ENCODE measurements around the gene HOXB4.

Gene HOXB4

GRCh38 chr17:48577330-48577945 is 712 bp downstream of the HOXB4 start:
- peak overlapping the region; percentile 79 for H3K4me3 ChIP-seq (ENCODE audit: low read depth, low read length)
- no peak for TF ChIP-seq CTCF (IDR thresholded peaks at IDR 0.05; ENCODE audit: low read depth, low read length)

GRCh38 chr17:48576479-48577309 is 1.5 kb downstream of the HOXB4 start:
- H3K4me3 ChIP-seq (ENCODE audit: low read depth, low read length): peak overlapping the region; percentile 79
- TF ChIP-seq CTCF (IDR thresholded peaks at IDR 0.05; ENCODE audit: low read depth, low read length): no peak

- peak overlapping the region; percentile 79 for H3K4me3 ChIP-seq (ENCODE audit: low read depth, low read length)
- TF ChIP-seq CTCF (IDR thresholded peaks at IDR 0.05; ENCODE audit: low read depth, low read length): no peak
These were observed 2.3 kb downstream of the HOXB4 start for GRCh38 chr17:48575673-48576478.

GRCh38 chr17:48575066-48575582 is 3.0 kb downstream of the HOXB4 start:
- H3K4me3 ChIP-seq (ENCODE audit: low read depth, low read length): peak overlapping the region; percentile 79
- TF ChIP-seq CTCF (IDR thresholded peaks at IDR 0.05; ENCODE audit: low read depth, low read length): no peak

GRCh38 chr17:48574505-48575065 is 3.6 kb downstream of the HOXB4 start:
- TF ChIP-seq CTCF (IDR thresholded peaks at IDR 0.05; ENCODE audit: low read depth, low read length): no peak

GRCh38 chr17:48571826-48572417 is 6.2 kb downstream of the HOXB4 start:
- no peak for TF ChIP-seq CTCF (IDR thresholded peaks at IDR 0.05; ENCODE audit: low read depth, low read length)
- peak overlapping the region; percentile 79 for H3K4me3 ChIP-seq (ENCODE audit: low read depth, low read length)

More at GRCh38 chr17:48574505-48575065, 3.6 kb downstream of the HOXB4 start:
- peak overlapping the region; percentile 79 for H3K4me3 ChIP-seq (ENCODE audit: low read depth, low read length)
